PC-9 (cell line): ENCODE data around the gene CHIT1.

ENCODE experiments used
- EZH2 ChIP-seq: fragments of 200-600 bp; sonication (generic); IDR thresholded peaks from 2 replicates; pipeline ENCODE4 v1.8.0; 2017; ENCODE audit warnings: antibody characterized with exemption, low read depth
- TF ChIP-seq, protein P1 (sequence below): fragments of 200-600 bp; sonication (generic); conservative IDR thresholded peaks from 2 replicates; pipeline ENCODE4 v1.6.1; 2017; ENCODE audit warnings: mixed run types, antibody characterized with exemption, mild to moderate bottlenecking, moderate library complexity

DNA sequence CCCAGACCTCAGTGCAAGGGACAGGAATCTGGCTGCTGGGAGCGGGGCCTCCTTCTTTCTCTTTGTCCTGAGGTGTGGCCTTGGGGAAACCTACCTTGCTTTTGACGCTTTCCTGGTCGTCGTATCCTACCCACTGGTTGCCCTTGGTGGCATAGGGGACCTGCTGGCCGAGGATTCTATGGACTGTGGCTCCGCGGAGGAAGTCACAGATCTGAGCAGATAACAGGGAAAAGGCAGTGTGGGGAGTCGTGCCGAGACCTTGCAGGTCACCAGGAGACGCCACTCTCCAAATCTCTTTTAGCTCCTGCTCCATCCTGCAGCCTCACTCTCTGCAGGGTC, 49.8 kb downstream of the CHIT1 start:
- TF ChIP-seq, protein P1, sequence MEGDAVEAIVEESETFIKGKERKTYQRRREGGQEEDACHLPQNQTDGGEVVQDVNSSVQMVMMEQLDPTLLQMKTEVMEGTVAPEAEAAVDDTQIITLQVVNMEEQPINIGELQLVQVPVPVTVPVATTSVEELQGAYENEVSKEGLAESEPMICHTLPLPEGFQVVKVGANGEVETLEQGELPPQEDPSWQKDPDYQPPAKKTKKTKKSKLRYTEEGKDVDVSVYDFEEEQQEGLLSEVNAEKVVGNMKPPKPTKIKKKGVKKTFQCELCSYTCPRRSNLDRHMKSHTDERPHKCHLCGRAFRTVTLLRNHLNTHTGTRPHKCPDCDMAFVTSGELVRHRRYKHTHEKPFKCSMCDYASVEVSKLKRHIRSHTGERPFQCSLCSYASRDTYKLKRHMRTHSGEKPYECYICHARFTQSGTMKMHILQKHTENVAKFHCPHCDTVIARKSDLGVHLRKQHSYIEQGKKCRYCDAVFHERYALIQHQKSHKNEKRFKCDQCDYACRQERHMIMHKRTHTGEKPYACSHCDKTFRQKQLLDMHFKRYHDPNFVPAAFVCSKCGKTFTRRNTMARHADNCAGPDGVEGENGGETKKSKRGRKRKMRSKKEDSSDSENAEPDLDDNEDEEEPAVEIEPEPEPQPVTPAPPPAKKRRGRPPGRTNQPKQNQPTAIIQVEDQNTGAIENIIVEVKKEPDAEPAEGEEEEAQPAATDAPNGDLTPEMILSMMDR = no peak
- TF ChIP-seq EZH2 = no peak
